HepG2 (cell line): ENCODE measurements around the gene AAR2. TPM values are rescaled to one million over a fixed set of nuclear protein-coding genes. Genes with fewer than 3 reads are reported as not detected.

Source experiments
- ATF5 ChIP-seq: sonication (generic); formaldehyde crosslinking; IDR thresholded peaks from 2 replicates; pipeline ENCODE4 v1.4.0; 2020; ENCODE audit warnings: mild to moderate bottlenecking, low read depth, missing genetic modification reagents
- CENPBD1 ChIP-seq: sonication (generic); formaldehyde crosslinking; IDR thresholded peaks from 2 replicates; pipeline ENCODE4 v1.8.0; 2022; ENCODE audit warnings: missing genetic modification reagents, low read depth, mild to moderate bottlenecking, borderline replicate concordance
- FIP1L1 ChIP-seq: fragments of 200-400 bp; formaldehyde crosslinking; IDR thresholded peaks from 2 replicates; pipeline ENCODE4 v1.6.1; 2018; ENCODE audit warnings: low read depth, mild to moderate bottlenecking, low read length, moderate library complexity, borderline replicate concordance; ENCODE audit not compliant: insufficient read depth
- KDM3A ChIP-seq: IDR thresholded peaks from 2 replicates; pipeline ENCODE4 v1.6.1; 2018; ENCODE audit warnings: low read depth, missing compliant biosample characterization
- KLF11 ChIP-seq: IDR thresholded peaks from 2 replicates; pipeline ENCODE4 v1.6.1; 2016; ENCODE audit warnings: missing compliant biosample characterization
- MXD3 ChIP-seq: IDR thresholded peaks from 2 replicates; pipeline ENCODE4 v1.6.1; 2016; ENCODE audit warnings: mild to moderate bottlenecking, missing biosample characterization, missing genetic modification reagents
- ONECUT2 ChIP-seq: sonication (generic); formaldehyde crosslinking; IDR thresholded peaks from 2 replicates; pipeline ENCODE4 v1.4.0; 2020; ENCODE audit warnings: missing genetic modification reagents
- SMAD1 ChIP-seq: sonication (generic); formaldehyde crosslinking; IDR thresholded peaks from 2 replicates; pipeline ENCODE4 v1.4.0; 2020; ENCODE audit warnings: missing genetic modification reagents, low read depth, mild to moderate bottlenecking, borderline replicate concordance
- TRIM24 ChIP-seq: sonication (generic); formaldehyde crosslinking; IDR thresholded peaks from 2 replicates; pipeline ENCODE4 v1.8.0; 2022; ENCODE audit warnings: mild to moderate bottlenecking, missing genetic modification reagents
- ZBTB42 ChIP-seq: sonication (generic); formaldehyde crosslinking; IDR thresholded peaks from 2 replicates; pipeline ENCODE4 v1.5.0; 2020; ENCODE audit warnings: mild to moderate bottlenecking, missing genetic modification reagents
- ZC3H13 ChIP-seq: sonication (generic); formaldehyde crosslinking; IDR thresholded peaks from 2 replicates; pipeline ENCODE4 v1.8.1; 2023; ENCODE audit warnings: mild to moderate bottlenecking, missing genetic modification reagents, moderate library complexity
- ZFP91 ChIP-seq: sonication (generic); formaldehyde crosslinking; IDR thresholded peaks from 2 replicates; pipeline ENCODE4 v1.9.0; 2022; ENCODE audit warnings: missing genetic modification reagents, mild to moderate bottlenecking, borderline replicate concordance
- ZKSCAN8 ChIP-seq: IDR thresholded peaks from 2 replicates; pipeline ENCODE4 v1.6.1; 2016; ENCODE audit warnings: borderline replicate concordance, missing genetic modification reagents, missing compliant biosample characterization
- ZNF17 ChIP-seq: sonication (generic); formaldehyde crosslinking; IDR thresholded peaks from 2 replicates; pipeline ENCODE4 v1.5.0; 2020; ENCODE audit warnings: mild to moderate bottlenecking, missing genetic modification reagents
- ZNF230 ChIP-seq: sonication (generic); formaldehyde crosslinking; IDR thresholded peaks from 2 replicates; pipeline ENCODE4 v1.4.0; 2020; ENCODE audit warnings: mild to moderate bottlenecking, missing genetic modification reagents
- ZNF253 ChIP-seq: sonication (generic); formaldehyde crosslinking; IDR thresholded peaks from 2 replicates; pipeline ENCODE4 v1.8.0; 2022; ENCODE audit warnings: mild to moderate bottlenecking, missing genetic modification reagents, borderline replicate concordance
- ZNF414 ChIP-seq: sonication (generic); formaldehyde crosslinking; IDR thresholded peaks from 2 replicates; pipeline ENCODE4 v1.5.0; 2020; ENCODE audit warnings: missing genetic modification reagents
- ZNF431 ChIP-seq: sonication (generic); formaldehyde crosslinking; IDR thresholded peaks from 2 replicates; pipeline ENCODE4 v1.9.0; 2022; ENCODE audit warnings: missing genetic modification reagents, low read depth, mild to moderate bottlenecking, borderline replicate concordance
- ZNF441 ChIP-seq: sonication (generic); formaldehyde crosslinking; IDR thresholded peaks from 2 replicates; pipeline ENCODE4 v1.7.0; 2021; ENCODE audit warnings: missing genetic modification reagents, borderline replicate concordance
- ZNF580 ChIP-seq: IDR thresholded peaks from 2 replicates; pipeline ENCODE4 v1.6.1; 2016; ENCODE audit warnings: low read depth, borderline replicate concordance
- ZNF589 ChIP-seq: sonication (generic); formaldehyde crosslinking; conservative IDR thresholded peaks from 2 replicates; pipeline ENCODE4 v1.8.0; 2022; ENCODE audit warnings: mild to moderate bottlenecking, moderate library complexity, missing genetic modification reagents
- ZNF720 ChIP-seq: sonication (generic); formaldehyde crosslinking; IDR thresholded peaks from 2 replicates; pipeline ENCODE4 v1.4.0; 2020; ENCODE audit warnings: missing genetic modification reagents
- ZNF782 ChIP-seq: sonication (generic); formaldehyde crosslinking; IDR thresholded peaks from 2 replicates; pipeline ENCODE4 v1.4.0; 2020; ENCODE audit warnings: missing genetic modification reagents, mild to moderate bottlenecking, borderline replicate concordance
- ZNF891 ChIP-seq: sonication (generic); formaldehyde crosslinking; IDR thresholded peaks from 2 replicates; pipeline ENCODE4 v1.5.0; 2020; ENCODE audit warnings: mild to moderate bottlenecking, missing genetic modification reagents
- polyA plus RNA-seq, 8 experiments: library from polyadenylated mRNA; depleted of rRNA in 3 of 8; stranded (reverse) in 7 of 8; unstranded in 1 of 8; fragments of >200 nt; fragmentation: Illumina TruSeq in 4 of 8; extraction: Trizol in 4 of 8; gene quantifications; 2 replicates each; pipeline versions ENCODE4 v1.2.1 to v1.2.3, GENCODE V29; 2011 to 2016; ENCODE audit warnings: low read depth in 4 of 8, missing spikeins in 1 of 8, mixed read lengths in 1 of 8; ENCODE audit not compliant: insufficient read depth in 1 of 8
- total RNA-seq, 5 experiments: library from RNA; depleted of rRNA; stranded (reverse); fragments of >200 nt; fragmentation: Illumina TruSeq; extraction: Trizol; gene quantifications; 2 replicates each; pipeline ENCODE4 v1.2.3, GENCODE V29; 2016; ENCODE audit warnings: low read depth in 1 of 5

The AAR2 gene
- total and polyA plus RNA-seq, 2 of the 13 experiments (the other 11 are each of a cell fraction or from before 2014, with no cell fraction given): 45.2 to 46.2 TPM

- peak; percentile 99 for TF ChIP-seq ZNF414 (CRISPR knock-in tag)
- peak; percentile 90 for TF ChIP-seq ZKSCAN8 (CRISPR knock-in tag)
- no peak for TF ChIP-seq SMAD1 (CRISPR knock-in tag)
- peak; percentile 85; the same call in 1 of the 2 replicates for TF ChIP-seq ZNF431
- TF ChIP-seq ZNF17: no peak
- 0 out of 2 replicates have a peak, but pooled peaks have one; percentile 71 for TF ChIP-seq ZNF253 (CRISPR knock-in tag)
- TF ChIP-seq ONECUT2 (CRISPR knock-in tag): 0 out of 2 replicates have a peak, but pooled peaks have one; percentile 54
- TF ChIP-seq FIP1L1: no peak
- peak; percentile 98 for TF ChIP-seq ZFP91 (CRISPR knock-in tag)
- peak; percentile 95; the same call in 1 of the 2 replicates for TF ChIP-seq ZBTB42 (CRISPR knock-in tag)
- peak; percentile 89 for TF ChIP-seq ZNF230 (CRISPR knock-in tag)
- no peak for TF ChIP-seq TRIM24 (CRISPR knock-in tag)
- TF ChIP-seq ZNF891: peak; percentile 99
- 0 out of 2 replicates have a peak, but pooled peaks have one; percentile 46 for TF ChIP-seq ZNF720 (CRISPR knock-in tag)
- peak; percentile 89 for TF ChIP-seq ZNF782 (CRISPR knock-in tag)
- no peak for TF ChIP-seq ATF5
- 0 out of 2 replicates have a peak, but pooled peaks have one; percentile 38 for TF ChIP-seq ZNF441
- TF ChIP-seq MXD3 (CRISPR knock-in tag): peak; percentile 96
- TF ChIP-seq ZNF589: peak; percentile 96
- TF ChIP-seq KLF11 (CRISPR knock-in tag): peak; percentile 88
- peak; percentile 91 for TF ChIP-seq CENPBD1 (CRISPR knock-in tag)
- peak; percentile 99 for TF ChIP-seq KDM3A (CRISPR knock-in tag)
- TF ChIP-seq ZNF580: peak; percentile 99
- TF ChIP-seq ZC3H13 (CRISPR knock-in tag): peak; percentile 93
Measured at GRCh38 chr20:36235892-36236785, at the start of gene AAR2 (continued).
